Osteoblast (primary cell): Measurements from ENCODE around the gene FOXF1. TPM values are rescaled to one million over a fixed set of nuclear protein-coding genes. Genes with fewer than 3 reads are reported as not detected.

Source experiments
- DNase-seq: peaks from one replicate; pipeline ENCODE4 v3.0.0; 2011; ENCODE audit warnings: low spot score, mixed read lengths; ENCODE audit not compliant: insufficient read length; ENCODE audit errors: missing footprints
- H2AFZ ChIP-seq: 2 replicates; pipeline ENCODE4 v1.6.0; 2011; ENCODE audit warnings: mild to moderate bottlenecking, low read length
- H3K27ac ChIP-seq: 2 replicates; pipeline ENCODE4 v1.5.1; 2011; ENCODE audit warnings: mild to moderate bottlenecking, low read depth, low read length, moderate library complexity
- H3K27me3 ChIP-seq: 2 replicates; pipeline ENCODE4 v1.6.0; 2012; ENCODE audit warnings: mild to moderate bottlenecking, control low read depth, inconsistent platforms, low read length, moderate library complexity; ENCODE audit not compliant: insufficient read depth
- H3K36me3 ChIP-seq: 2 replicates; pipeline ENCODE4 v1.5.1; 2011; ENCODE audit warnings: mild to moderate bottlenecking, low read length, control low read depth, moderate library complexity; ENCODE audit not compliant: insufficient read depth
- H3K4me1 ChIP-seq: 2 replicates; pipeline ENCODE4 v1.5.1; 2011; ENCODE audit warnings: mild to moderate bottlenecking, low read length, control low read depth, moderate library complexity; ENCODE audit not compliant: insufficient read depth
- H3K4me2 ChIP-seq: 2 replicates; pipeline ENCODE4 v1.6.0; 2011; ENCODE audit warnings: mild to moderate bottlenecking, low read length; ENCODE audit not compliant: insufficient read depth
- H3K4me3 ChIP-seq: fragments of 200-600 bp; sonication (generic); 3 replicates; pipeline ENCODE4 v1.5.1; 2012; ENCODE audit warnings: mild to moderate bottlenecking, low read length, inconsistent platforms; ENCODE audit not compliant: insufficient read depth
- H3K79me2 ChIP-seq: 2 replicates; pipeline ENCODE4 v1.6.0; 2012; ENCODE audit warnings: mild to moderate bottlenecking, low read length, control low read depth, inconsistent platforms; ENCODE audit not compliant: insufficient read depth
- H3K9me3 ChIP-seq: 2 replicates; pipeline ENCODE4 v1.5.1; 2011; ENCODE audit warnings: low read depth, low read length, control low read depth
- H4K20me1 ChIP-seq: 2 replicates; pipeline ENCODE4 v1.6.0; 2012; ENCODE audit warnings: mild to moderate bottlenecking, low read length, control low read depth; ENCODE audit not compliant: insufficient read depth
- CTCF ChIP-seq: IDR thresholded peaks from 2 replicates; pipeline ENCODE4 v1.5.1; 2011; ENCODE audit warnings: mild to moderate bottlenecking, low read depth, low read length, moderate library complexity; ENCODE audit errors: extremely low read depth
- total RNA-seq: library from RNA; depleted of rRNA; stranded (reverse); fragments of >200 nt; gene quantifications from 2 replicates; pipeline ENCODE4 v1.2.3, GENCODE V29; 2012

Gene FOXF1
- total RNA-seq, 1 donor = not detected

DNA sequence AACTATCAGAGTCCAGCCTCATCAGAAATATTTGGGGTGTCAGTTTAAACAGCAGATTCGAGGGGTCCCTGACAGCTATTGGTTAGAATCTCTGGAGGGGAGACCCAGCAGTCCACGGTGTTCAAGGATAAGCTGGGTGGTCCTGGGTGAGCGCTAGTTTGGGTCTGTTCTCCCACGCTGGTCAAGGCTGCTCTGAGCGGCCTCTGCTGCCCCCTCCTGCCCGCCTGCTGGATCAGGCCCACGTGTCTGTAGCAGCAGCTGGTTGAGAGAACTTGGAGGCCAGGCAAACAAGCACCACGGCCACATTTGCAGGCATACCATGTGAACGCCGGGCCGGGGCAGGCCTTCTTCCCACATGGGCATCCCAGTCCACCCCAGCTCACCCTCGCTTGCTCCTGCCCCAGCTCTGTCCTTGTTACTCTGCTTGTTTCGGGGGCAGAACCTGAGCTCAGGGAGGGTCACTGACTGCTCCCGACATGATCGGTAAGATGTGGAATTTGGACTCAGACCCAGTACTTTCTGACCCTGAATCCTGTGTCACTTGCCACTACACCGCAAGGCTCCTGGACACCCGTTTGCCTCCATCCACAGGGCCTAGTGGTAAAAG, 7.4 kb downstream of the FOXF1 start:
- peaks cover 89% of the 10 kb centered on the region for H3K27me3 ChIP-seq
- H3K36me3 ChIP-seq = no peaks in the 10 kb centered on the region
- DNase-seq = peak; percentile 97
- no peaks in the 10 kb centered on the region for H4K20me1 ChIP-seq
- H3K9me3 ChIP-seq = no peaks in the 10 kb centered on the region
- no peak overlapping the region for H3K4me2 ChIP-seq
- no peak overlapping the region for H2AFZ ChIP-seq
- H3K27ac ChIP-seq = no peak overlapping the region
- no peaks in the 10 kb centered on the region for H3K79me2 ChIP-seq
- no peak overlapping the region for H3K4me3 ChIP-seq
- H3K4me1 ChIP-seq = peaks cover 9% of the 10 kb centered on the region
- TF ChIP-seq CTCF = peak; percentile 77

DNA sequence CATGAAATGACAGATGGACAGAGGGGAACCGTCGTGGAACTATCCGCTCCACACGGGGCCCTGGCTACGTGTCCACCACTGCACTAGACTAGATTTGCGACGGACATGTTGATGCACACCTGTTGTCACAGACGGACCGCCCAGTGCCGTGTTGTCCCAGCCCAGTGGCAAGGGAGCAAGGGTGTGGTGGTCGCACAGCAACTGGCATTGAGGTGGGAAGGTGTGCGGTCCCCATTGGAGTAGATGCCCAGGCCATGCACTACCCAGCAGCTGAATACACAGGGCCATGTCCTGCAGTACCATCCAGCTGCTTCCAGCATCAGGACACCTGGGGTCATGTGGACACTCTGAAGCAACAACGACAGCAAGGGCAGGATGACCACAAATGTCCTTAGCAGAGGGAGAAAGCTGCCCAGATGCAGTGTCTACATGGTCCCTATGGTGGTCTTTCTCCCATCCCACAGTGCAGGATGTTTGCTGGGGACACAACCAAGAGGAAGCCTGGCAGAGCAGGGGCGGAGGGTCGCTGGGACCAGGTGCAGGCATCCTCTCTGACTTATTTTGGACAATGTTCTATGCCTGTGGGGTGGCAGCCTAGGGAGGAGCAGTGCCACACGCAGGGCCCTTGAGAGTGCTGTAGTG, 8.8 kb downstream of the FOXF1 start:
- peak; percentile 58 for DNase-seq
- Histone ChIP-seq H4K20me1 (no peaks in the 10 kb centered on the region), H3K4me3 (no peak overlapping the region), H2AFZ (no peak overlapping the region), H3K36me3 (no peaks in the 10 kb centered on the region), H3K27ac (no peak overlapping the region), H3K4me2 (no peak overlapping the region), H3K27me3 (peaks cover 88% of the 10 kb centered on the region), H3K9me3 (no peaks in the 10 kb centered on the region), H3K79me2 (no peaks in the 10 kb centered on the region), H3K4me1 (peaks cover 9% of the 10 kb centered on the region)
- no peak for TF ChIP-seq CTCF

DNA sequence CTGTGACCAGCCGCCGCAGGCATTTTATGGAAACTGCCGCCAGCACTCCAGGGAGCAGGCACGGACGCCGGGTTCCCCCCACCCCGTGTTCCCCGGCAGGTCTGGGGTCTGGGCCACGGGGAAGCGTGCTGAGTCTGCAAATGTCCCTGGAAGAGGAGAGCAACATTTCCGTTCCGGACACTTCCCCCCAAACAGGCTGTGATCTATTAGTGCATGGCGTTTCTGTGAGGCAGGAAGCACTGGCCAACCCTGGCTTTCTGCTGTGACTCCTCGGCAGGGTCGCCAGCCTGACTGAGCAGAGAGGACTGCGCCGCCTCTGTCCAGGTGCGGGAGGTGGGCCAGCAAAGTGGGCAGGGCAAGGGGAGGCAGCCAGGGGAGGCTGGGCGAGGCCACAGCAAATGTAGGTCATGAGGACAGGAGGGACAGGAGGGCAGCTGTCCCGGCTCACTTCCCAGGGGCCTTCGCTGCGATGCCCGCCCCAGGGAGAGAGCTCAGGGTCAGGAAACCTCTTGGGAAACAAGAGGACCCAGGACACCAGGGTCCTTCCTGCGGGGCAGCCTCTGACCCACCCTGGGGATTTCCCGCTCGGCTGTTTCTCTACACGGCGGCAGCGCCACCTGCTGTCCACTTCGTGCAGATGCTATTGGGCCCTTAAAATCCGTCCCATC, 9.5 kb downstream of the FOXF1 start:
- TF ChIP-seq CTCF = peak; percentile 92
- Histone ChIP-seq H4K20me1 (no peaks in the 10 kb centered on the region), H3K4me1 (peaks cover 9% of the 10 kb centered on the region), H3K9me3 (no peaks in the 10 kb centered on the region), H3K36me3 (no peaks in the 10 kb centered on the region), H3K27ac (no peak overlapping the region), H3K4me2 (peak overlapping the region; percentile 80), H3K27me3 (peaks cover 88% of the 10 kb centered on the region), H3K79me2 (no peaks in the 10 kb centered on the region), H3K4me3 (peak overlapping the region; percentile 40), H2AFZ (no peak overlapping the region)
- peak; percentile 97 for DNase-seq
